Measurements from ENCODE around the gene BROX. TPM values are rescaled to one million over a fixed set of nuclear protein-coding genes. Genes with fewer than 3 reads are reported as not detected.
"Not testable (repeated sequence)": the region's sequence is repeated elsewhere in the genome, so short reads cannot be mapped to it uniquely, and the experiment has no call there.

The BROX gene
- 51.8 and 59.0 TPM in 2 replicates for total RNA-seq (2014; rRNA removed; shearing (Covaris generic))
- 28.1 and 41.4 TPM in 2 replicates for polyA plus RNA-seq (2015; cell fraction: cytosol; rRNA removed)
- 34.0 and 34.7 TPM in 2 replicates for polyA plus RNA-seq (2015; cell fraction: nucleus; rRNA removed)

- peak; percentile 73 for DNase-seq (ENCODE audit: low read depth)
Observed at GRCh38 chr1:222712253-222713090, at the start of gene BROX, which contains the start of gene AIDA. BROX (plus strand) TSS chr1:222712564; CDS start chr1:222715700, 3,136 bp downstream. AIDA (minus strand) TSS chr1:222712491; CDS start chr1:222712317, 174 bp downstream.

GRCh38 chr1:222663431-222663934 lies 48.9 kb upstream of the BROX start:
- no peak for DNase-seq (ENCODE audit: low read depth)

GRCh38 chr1:222665964-222666363 lies 46.4 kb upstream of the BROX start:
- no peak for DNase-seq (ENCODE audit: low read depth)

GRCh38 chr1:222668184-222668583 lies 44.2 kb upstream of the BROX start:
- DNase-seq (ENCODE audit: low read depth): not testable (repeated sequence)

- not testable (repeated sequence) for DNase-seq (ENCODE audit: low read depth)
Observed at GRCh38 chr1:222669107-222669506, 43.3 kb upstream of the BROX start.

GRCh38 chr1:222670110-222670509 lies 42.3 kb upstream of the BROX start:
- no peak for DNase-seq (ENCODE audit: low read depth)

GRCh38 chr1:222680080-222680479 lies 32.3 kb upstream of the BROX start:
- DNase-seq (ENCODE audit: low read depth): no peak

- no peak for DNase-seq (ENCODE audit: low read depth)
Observed at GRCh38 chr1:222691016-222691415, 21.3 kb upstream of the BROX start.

GRCh38 chr1:222694927-222695326 lies 17.4 kb upstream of the BROX start:
- DNase-seq (ENCODE audit: low read depth): no peak

- DNase-seq (ENCODE audit: low read depth): no peak
Observed at GRCh38 chr1:222696741-222697140, 15.6 kb upstream of the BROX start.

GRCh38 chr1:222697203-222697602 lies 15.2 kb upstream of the BROX start:
- no peak for DNase-seq (ENCODE audit: low read depth)

GRCh38 chr1:222697826-222698225 lies 14.5 kb upstream of the BROX start:
- DNase-seq (ENCODE audit: low read depth): no peak

- no peak for DNase-seq (ENCODE audit: low read depth)
Observed at GRCh38 chr1:222702210-222702609, 10.2 kb upstream of the BROX start.

- no peak for DNase-seq (ENCODE audit: low read depth)
Observed at GRCh38 chr1:222704260-222704659, 8.1 kb upstream of the BROX start.

GRCh38 chr1:222706815-222707214 lies 5.5 kb upstream of the BROX start:
- no peak for DNase-seq (ENCODE audit: low read depth)

- no peak for DNase-seq (ENCODE audit: low read depth)
Observed at GRCh38 chr1:222709700-222710153, 2.6 kb upstream of the BROX start.

GRCh38 chr1:222711319-222712252 lies 778 bp upstream of the BROX start:
- DNase-seq (ENCODE audit: low read depth): peak; percentile 76

GRCh38 chr1:222713091-222713961 lies 962 bp downstream of the BROX start:
- DNase-seq (ENCODE audit: low read depth): peak; percentile 93

- DNase-seq (ENCODE audit: low read depth): no peak
Observed at GRCh38 chr1:222716393-222716792, 4.0 kb downstream of the BROX start.

- DNase-seq (ENCODE audit: low read depth): no peak
Observed at GRCh38 chr1:222728746-222729145, 16.4 kb downstream of the BROX start.
